GM23338 (cell line): ENCODE data around the gene PCBP2. TPM values are rescaled to one million over a fixed set of nuclear protein-coding genes. Genes with fewer than 3 reads are reported as not detected.

Experiments used
- ATAC-seq: fragments of 200-7000 bp; cut with Tn5 transposase; 3 replicates; pipeline ENCODE4 v1.9.1; 2020
- DNase-seq: peaks from one replicate; pipeline ENCODE4 v3.0.0-alpha.2; 2015; ENCODE audit warnings: low spot score
- H2AFZ ChIP-seq: fragments of 200-600 bp; sonication (generic); 2 replicates; pipeline ENCODE4 v1.8.0; 2016; ENCODE audit warnings: antibody characterized with exemption, mild to moderate bottlenecking, moderate library complexity
- H3F3A ChIP-seq: fragments of 200-600 bp; sonication (generic); replicated peaks from 2 replicates; pipeline ENCODE4 v1.8.0; 2017; ENCODE audit warnings: antibody characterized with exemption, mixed run types, low read depth
- H3K27ac ChIP-seq: fragments of 200-600 bp; sonication (generic); 2 replicates; pipeline ENCODE4 v1.6.1; 2016; ENCODE audit warnings: low read depth
- H3K27me3 ChIP-seq: fragments of 200-600 bp; sonication (generic); 2 replicates; pipeline ENCODE4 v1.8.0; 2016; ENCODE audit warnings: mild to moderate bottlenecking, mixed run types, moderate library complexity; ENCODE audit not compliant: insufficient read depth
- H3K36me3 ChIP-seq: fragments of 200-600 bp; sonication (generic); 2 replicates; pipeline ENCODE4 v1.8.0; 2016; ENCODE audit warnings: mild to moderate bottlenecking; ENCODE audit not compliant: insufficient read depth
- H3K4me1 ChIP-seq: fragments of 200-600 bp; sonication (generic); 2 replicates; pipeline ENCODE4 v1.8.0; 2016; ENCODE audit warnings: mild to moderate bottlenecking, moderate library complexity; ENCODE audit not compliant: insufficient read depth
- H3K4me2 ChIP-seq: fragments of 200-600 bp; sonication (generic); 2 replicates; pipeline ENCODE4 v1.7.1; 2017; ENCODE audit warnings: mixed run types
- H3K4me3 ChIP-seq: fragments of 200-600 bp; sonication (generic); 2 replicates; pipeline ENCODE4 v1.6.1; 2016; ENCODE audit warnings: mixed run types
- H3K79me2 ChIP-seq: fragments of 200-600 bp; sonication (generic); replicated peaks from 2 replicates; pipeline ENCODE4 v1.8.0; 2017; ENCODE audit warnings: mild to moderate bottlenecking; ENCODE audit not compliant: insufficient read depth
- H3K9me2 ChIP-seq: fragments of 200-600 bp; sonication (generic); 2 replicates; pipeline ENCODE4 v1.8.0; 2017; ENCODE audit not compliant: insufficient read depth
- H4K20me1 ChIP-seq: fragments of 200-600 bp; sonication (generic); replicated peaks from 2 replicates; pipeline ENCODE4 v1.8.0; 2017; ENCODE audit warnings: mild to moderate bottlenecking; ENCODE audit not compliant: insufficient read depth
- H3K27ac Mint-ChIP-seq: 2 replicates; pipeline ENCODE4 v1.8.0; 2020; ENCODE audit warnings: inconsistent platforms, mild to moderate bottlenecking, moderate library complexity, mixed read lengths
- H3K27me3 Mint-ChIP-seq: 3 replicates; pipeline ENCODE4 v1.8.0; 2022; ENCODE audit warnings: low read depth, mild to moderate bottlenecking, moderate library complexity, mixed read lengths, inconsistent platforms; ENCODE audit not compliant: insufficient read depth, poor library complexity
- H3K36me3 Mint-ChIP-seq: 3 replicates; pipeline ENCODE4 v1.8.0; 2021; ENCODE audit warnings: low read depth, mild to moderate bottlenecking, inconsistent platforms, moderate library complexity, mixed read lengths
- H3K4me1 Mint-ChIP-seq: 3 replicates; pipeline ENCODE4 v1.8.0; 2020; ENCODE audit warnings: mild to moderate bottlenecking, inconsistent platforms, mixed read lengths
- H3K4me3 Mint-ChIP-seq: 3 replicates; pipeline ENCODE4 v1.8.0; 2021; ENCODE audit warnings: moderate library complexity, mild to moderate bottlenecking, inconsistent platforms, mixed read lengths
- H3K9me3 Mint-ChIP-seq: 3 replicates; pipeline ENCODE4 v1.8.0; 2020; ENCODE audit warnings: moderate library complexity, mild to moderate bottlenecking, inconsistent platforms, mixed read lengths
- CREB1 ChIP-seq: fragments of 250-450 bp; sonication (Bioruptor Pico); IDR thresholded peaks from 2 replicates; pipeline ENCODE4 v1.5.0; 2020; ENCODE audit warnings: low read depth, mild to moderate bottlenecking, moderate library complexity
- EZH2 ChIP-seq: fragments of 200-600 bp; sonication (generic); IDR thresholded peaks from one replicate; pipeline ENCODE4 v1.8.0; 2017; ENCODE audit warnings: antibody characterized with exemption, mild to moderate bottlenecking, low read depth; ENCODE audit not compliant: unreplicated experiment
- EZH2phosphoT487 ChIP-seq: fragments of 200-600 bp; sonication (generic); IDR thresholded peaks from one replicate; pipeline ENCODE4 v1.8.1; 2018; ENCODE audit warnings: antibody characterized with exemption; ENCODE audit not compliant: unreplicated experiment
- JUNB ChIP-seq: IDR thresholded peaks from one replicate; pipeline ENCODE4 v1.6.1; 2016; ENCODE audit warnings: antibody characterized with exemption; ENCODE audit not compliant: unreplicated experiment
- NANOG ChIP-seq: IDR thresholded peaks from 2 replicates; pipeline ENCODE4 v1.6.1; 2016; ENCODE audit warnings: antibody characterized with exemption, borderline replicate concordance
- POLR2AphosphoS5 ChIP-seq: IDR thresholded peaks from 2 replicates; pipeline ENCODE4 v1.6.1; 2016; ENCODE audit warnings: antibody characterized with exemption, low read depth
- STAT1 ChIP-seq: IDR thresholded peaks from one replicate; pipeline ENCODE4 v1.6.1; 2016; ENCODE audit warnings: antibody characterized with exemption; ENCODE audit not compliant: unreplicated experiment
- ZNF114 ChIP-seq: fragments of 250-450 bp; sonication (Bioruptor Pico); IDR thresholded peaks from 2 replicates; pipeline ENCODE4 v1.5.0; 2020; ENCODE audit warnings: mild to moderate bottlenecking, moderate library complexity
- ZNF331 ChIP-seq: fragments of 250-450 bp; sonication (Bioruptor Pico); IDR thresholded peaks from 2 replicates; pipeline ENCODE4 v1.5.0; 2020; ENCODE audit warnings: low read depth, mild to moderate bottlenecking, moderate library complexity
- polyA plus RNA-seq: library from polyadenylated mRNA; unstranded; fragments of >200 nt; fragmentation: Nextera tagmentation; extraction: Ambion mirVana; gene quantifications from 2 replicates; pipeline ENCODE4 v1.2.1, GENCODE V29; 2016
- total RNA-seq: library from RNA; depleted of rRNA; stranded (reverse); fragments of >200 nt; shearing (Covaris generic); gene quantifications from 2 replicates; pipeline ENCODE4 v1.2.3, GENCODE V29; 2014
- TF ChIP-seq, protein P1 (sequence below), 2 experiments: fragments of 200-600 bp in 1 of 2; sonication (generic) in 1 of 2; conservative IDR thresholded peaks; 2 replicates each; pipeline versions ENCODE4 v1.5.1 to v1.6.1; 2016 to 2017; ENCODE audit warnings: antibody characterized with exemption in 2 of 2, low read depth in 2 of 2, mild to moderate bottlenecking in 2 of 2, moderate library complexity in 1 of 2
- TF ChIP-seq, protein P2 (sequence below): IDR thresholded peaks from 2 replicates; pipeline ENCODE4 v1.6.1; 2016; ENCODE audit warnings: antibody characterized with exemption
- TF ChIP-seq, protein P3 (sequence below): IDR thresholded peaks from one replicate; pipeline ENCODE4 v1.6.1; 2018; ENCODE audit warnings: antibody characterized with exemption; ENCODE audit not compliant: unreplicated experiment

PCBP2 gene
- total and polyA plus RNA-seq, 2 experiments from 2014 or later = 397 to 676 TPM

DNA sequence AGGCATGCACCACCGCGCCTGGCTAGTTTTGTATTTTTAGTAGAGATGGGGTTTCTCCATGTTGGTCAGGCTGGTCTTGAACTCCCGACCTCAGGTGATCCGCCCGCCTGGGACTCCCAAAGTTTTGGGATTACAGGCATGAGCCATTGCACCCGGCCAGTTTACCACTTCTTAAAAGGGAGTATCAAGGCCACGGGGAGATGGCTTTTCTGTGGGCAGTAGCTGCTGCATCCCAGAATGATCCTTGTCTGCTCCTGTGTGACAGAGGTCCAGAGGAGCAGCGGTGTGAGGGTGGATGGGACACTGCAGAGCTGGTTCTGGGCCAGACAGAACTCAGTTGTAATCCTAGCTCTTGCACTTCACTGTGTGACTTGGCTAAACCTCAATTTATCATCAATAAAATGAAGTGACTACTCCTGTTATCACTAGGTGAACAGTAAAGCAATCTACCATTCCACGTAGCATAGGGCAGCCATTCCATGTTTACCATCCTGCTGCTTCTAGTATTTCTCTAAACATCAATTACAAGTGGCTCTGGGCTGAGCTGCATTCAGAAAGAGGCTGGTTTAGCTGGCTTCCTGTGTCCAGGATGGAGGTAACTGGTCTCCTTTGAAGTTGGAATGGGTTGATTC, 58.4 kb downstream of the PCBP2 start (continued):
- TF ChIP-seq JUNB = no peak
- TF ChIP-seq CREB1 = no peak
- TF ChIP-seq, protein P1, sequence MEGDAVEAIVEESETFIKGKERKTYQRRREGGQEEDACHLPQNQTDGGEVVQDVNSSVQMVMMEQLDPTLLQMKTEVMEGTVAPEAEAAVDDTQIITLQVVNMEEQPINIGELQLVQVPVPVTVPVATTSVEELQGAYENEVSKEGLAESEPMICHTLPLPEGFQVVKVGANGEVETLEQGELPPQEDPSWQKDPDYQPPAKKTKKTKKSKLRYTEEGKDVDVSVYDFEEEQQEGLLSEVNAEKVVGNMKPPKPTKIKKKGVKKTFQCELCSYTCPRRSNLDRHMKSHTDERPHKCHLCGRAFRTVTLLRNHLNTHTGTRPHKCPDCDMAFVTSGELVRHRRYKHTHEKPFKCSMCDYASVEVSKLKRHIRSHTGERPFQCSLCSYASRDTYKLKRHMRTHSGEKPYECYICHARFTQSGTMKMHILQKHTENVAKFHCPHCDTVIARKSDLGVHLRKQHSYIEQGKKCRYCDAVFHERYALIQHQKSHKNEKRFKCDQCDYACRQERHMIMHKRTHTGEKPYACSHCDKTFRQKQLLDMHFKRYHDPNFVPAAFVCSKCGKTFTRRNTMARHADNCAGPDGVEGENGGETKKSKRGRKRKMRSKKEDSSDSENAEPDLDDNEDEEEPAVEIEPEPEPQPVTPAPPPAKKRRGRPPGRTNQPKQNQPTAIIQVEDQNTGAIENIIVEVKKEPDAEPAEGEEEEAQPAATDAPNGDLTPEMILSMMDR (conservative IDR thresholded peaks at IDR 0.05; ENCODE audit: low read depth in 2 of 2) = no peak
- TF ChIP-seq, protein P2, sequence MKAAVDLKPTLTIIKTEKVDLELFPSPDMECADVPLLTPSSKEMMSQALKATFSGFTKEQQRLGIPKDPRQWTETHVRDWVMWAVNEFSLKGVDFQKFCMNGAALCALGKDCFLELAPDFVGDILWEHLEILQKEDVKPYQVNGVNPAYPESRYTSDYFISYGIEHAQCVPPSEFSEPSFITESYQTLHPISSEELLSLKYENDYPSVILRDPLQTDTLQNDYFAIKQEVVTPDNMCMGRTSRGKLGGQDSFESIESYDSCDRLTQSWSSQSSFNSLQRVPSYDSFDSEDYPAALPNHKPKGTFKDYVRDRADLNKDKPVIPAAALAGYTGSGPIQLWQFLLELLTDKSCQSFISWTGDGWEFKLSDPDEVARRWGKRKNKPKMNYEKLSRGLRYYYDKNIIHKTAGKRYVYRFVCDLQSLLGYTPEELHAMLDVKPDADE = no peak
- TF ChIP-seq ZNF114 (CRISPR knock-in tag) = no peak
- TF ChIP-seq NANOG = no peak

DNA sequence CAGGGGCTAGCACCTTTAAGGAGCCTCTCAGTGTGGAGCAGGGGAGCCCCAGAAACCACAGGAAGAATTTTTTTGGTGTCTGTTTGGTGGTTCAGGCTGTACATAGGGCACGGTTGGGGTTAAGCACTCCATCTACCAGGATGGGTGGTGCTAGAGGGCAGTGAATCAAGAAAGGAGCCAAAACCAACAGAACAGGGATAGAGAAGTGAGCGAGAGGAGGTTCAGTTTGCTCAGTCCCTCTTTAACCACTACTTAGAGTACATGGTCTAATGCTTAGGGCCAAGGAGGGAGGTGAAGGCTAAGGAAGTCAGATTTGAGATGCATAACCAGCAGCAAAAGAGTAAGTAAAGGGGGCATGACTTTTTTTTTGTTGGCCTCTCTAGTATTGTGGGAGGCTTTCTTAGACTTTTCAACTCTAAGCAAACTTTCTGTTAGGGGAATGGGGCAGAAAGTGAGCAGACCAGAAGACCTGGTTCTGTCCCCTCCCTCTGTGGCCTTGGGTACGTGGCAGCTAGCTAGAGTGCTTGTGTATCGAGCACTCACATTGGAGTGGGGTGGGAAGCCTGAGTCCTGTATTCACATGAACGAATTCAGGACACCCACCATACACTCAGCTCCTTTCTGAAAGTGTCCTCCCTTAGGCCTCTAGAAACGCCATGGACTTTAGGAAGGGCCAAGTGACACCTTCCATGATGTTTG, 62.0 kb downstream of the PCBP2 start:
- H2AFZ ChIP-seq = no peak overlapping the region
- Mint-ChIP-seq H3K27ac (no peak overlapping the region), H3K9me3 (no peaks in the 10 kb centered on the region), H3K4me1 (peaks cover 12% of the 10 kb centered on the region), H3K36me3 (no peaks in the 10 kb centered on the region; the same call in 2 of the 3 replicates), H3K4me3 (no peak overlapping the region), H3K27me3 (peaks cover 1% of the 10 kb centered on the region)
- peaks cover 4% of the 10 kb centered on the region; the same call in 1 of the 2 replicates for H3F3A ChIP-seq
- H3K9me2 ChIP-seq = no peaks in the 10 kb centered on the region
- no peak overlapping the region for H3K27ac ChIP-seq
- no peak for ATAC-seq
- H3K4me1 ChIP-seq = no peaks in the 10 kb centered on the region
- no peaks in the 10 kb centered on the region for H3K79me2 ChIP-seq
- DNase-seq = no peak
- H4K20me1 ChIP-seq = 0 out of 2 replicates have a peak, but pooled peaks cover 3% of the 10 kb centered on the region
- no peaks in the 10 kb centered on the region for H3K27me3 ChIP-seq
- H3K4me2 ChIP-seq = no peak overlapping the region
- H3K36me3 ChIP-seq = no peaks in the 10 kb centered on the region
- no peak overlapping the region for H3K4me3 ChIP-seq
- TF ChIP-seq, protein P3, sequence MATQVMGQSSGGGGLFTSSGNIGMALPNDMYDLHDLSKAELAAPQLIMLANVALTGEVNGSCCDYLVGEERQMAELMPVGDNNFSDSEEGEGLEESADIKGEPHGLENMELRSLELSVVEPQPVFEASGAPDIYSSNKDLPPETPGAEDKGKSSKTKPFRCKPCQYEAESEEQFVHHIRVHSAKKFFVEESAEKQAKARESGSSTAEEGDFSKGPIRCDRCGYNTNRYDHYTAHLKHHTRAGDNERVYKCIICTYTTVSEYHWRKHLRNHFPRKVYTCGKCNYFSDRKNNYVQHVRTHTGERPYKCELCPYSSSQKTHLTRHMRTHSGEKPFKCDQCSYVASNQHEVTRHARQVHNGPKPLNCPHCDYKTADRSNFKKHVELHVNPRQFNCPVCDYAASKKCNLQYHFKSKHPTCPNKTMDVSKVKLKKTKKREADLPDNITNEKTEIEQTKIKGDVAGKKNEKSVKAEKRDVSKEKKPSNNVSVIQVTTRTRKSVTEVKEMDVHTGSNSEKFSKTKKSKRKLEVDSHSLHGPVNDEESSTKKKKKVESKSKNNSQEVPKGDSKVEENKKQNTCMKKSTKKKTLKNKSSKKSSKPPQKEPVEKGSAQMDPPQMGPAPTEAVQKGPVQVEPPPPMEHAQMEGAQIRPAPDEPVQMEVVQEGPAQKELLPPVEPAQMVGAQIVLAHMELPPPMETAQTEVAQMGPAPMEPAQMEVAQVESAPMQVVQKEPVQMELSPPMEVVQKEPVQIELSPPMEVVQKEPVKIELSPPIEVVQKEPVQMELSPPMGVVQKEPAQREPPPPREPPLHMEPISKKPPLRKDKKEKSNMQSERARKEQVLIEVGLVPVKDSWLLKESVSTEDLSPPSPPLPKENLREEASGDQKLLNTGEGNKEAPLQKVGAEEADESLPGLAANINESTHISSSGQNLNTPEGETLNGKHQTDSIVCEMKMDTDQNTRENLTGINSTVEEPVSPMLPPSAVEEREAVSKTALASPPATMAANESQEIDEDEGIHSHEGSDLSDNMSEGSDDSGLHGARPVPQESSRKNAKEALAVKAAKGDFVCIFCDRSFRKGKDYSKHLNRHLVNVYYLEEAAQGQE = no peak
- TF ChIP-seq EZH2 (no peak), ZNF331 (CRISPR knock-in tag) (no peak), STAT1 (no peak), EZH2phosphoT487 (no peak), NANOG (no peak), POLR2AphosphoS5 (no peak)
- TF ChIP-seq, protein P1 (conservative IDR thresholded peaks at IDR 0.05; ENCODE audit: low read depth in 2 of 2) = no peak
- TF ChIP-seq, protein P2 = no peak
